GM18508 (cell line): ENCODE results near the gene CNGA1.

Experiments used
- ATAC-seq: cut with Tn5 transposase; IDR thresholded peaks from one replicate; pipeline ENCODE4 v1.9.1; 2021; ENCODE audit warnings: moderate number of reproducible peaks; ENCODE audit not compliant: insufficient read depth, unreplicated experiment

Gene CNGA1

DNA sequence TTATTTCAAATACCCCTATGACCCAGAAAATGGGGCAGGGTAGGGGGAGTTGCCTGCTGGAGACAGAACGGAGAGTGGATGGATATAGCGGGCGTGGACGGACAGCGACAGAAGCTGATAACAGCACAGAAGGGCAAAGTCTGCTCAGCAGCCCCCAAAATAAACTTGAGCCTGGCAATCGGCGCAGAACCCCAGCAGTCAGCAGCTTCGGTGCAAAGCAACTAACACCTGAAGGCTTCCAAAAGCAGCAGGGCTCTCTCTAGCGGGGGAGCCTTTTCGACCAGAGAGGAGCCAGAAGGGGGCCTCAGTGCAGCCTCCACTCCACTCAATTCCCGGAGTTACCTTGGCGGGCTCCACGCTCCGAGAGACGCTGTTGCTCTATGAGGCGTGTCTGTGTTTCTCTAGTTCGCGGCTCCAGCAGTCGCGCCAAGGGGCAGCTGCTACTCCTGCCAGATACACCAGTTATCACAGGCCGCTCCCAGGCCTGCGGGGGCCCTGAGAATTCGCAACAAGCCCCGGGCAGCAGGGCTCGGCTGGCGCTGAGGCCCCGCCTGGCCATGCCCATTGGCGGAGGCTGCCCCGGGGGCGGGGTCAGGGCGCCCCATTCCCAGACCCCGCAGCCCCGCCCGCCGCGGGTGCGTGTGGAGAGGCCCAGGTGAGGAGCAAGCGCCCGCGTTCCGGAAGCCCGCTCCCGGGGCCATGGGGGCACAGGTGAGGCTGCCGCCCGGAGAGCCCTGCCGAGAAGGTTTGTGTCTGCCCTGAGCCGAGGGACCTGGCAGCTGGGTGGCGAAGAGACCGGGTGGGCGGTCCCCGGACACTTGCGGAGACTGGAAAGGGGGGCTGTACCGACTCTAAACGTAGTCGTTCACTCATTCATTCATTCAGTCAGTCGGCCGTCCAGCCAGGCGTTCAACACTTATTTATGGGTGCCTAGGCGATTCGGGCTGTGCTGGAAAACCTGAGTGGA, at the start of gene CNGA1, which contains the start of gene NIPAL1:
CNGA1 (minus strand) TSS at position 541 of the 967 bp plus-strand sequence. CDS start 63,992 bp downstream, outside the sequence.
NIPAL1 (plus strand) TSS at position 632 of the 967 bp plus-strand sequence; CDS start at position 700, 68 bp downstream.
- peak; percentile 68 for ATAC-seq

DNA sequence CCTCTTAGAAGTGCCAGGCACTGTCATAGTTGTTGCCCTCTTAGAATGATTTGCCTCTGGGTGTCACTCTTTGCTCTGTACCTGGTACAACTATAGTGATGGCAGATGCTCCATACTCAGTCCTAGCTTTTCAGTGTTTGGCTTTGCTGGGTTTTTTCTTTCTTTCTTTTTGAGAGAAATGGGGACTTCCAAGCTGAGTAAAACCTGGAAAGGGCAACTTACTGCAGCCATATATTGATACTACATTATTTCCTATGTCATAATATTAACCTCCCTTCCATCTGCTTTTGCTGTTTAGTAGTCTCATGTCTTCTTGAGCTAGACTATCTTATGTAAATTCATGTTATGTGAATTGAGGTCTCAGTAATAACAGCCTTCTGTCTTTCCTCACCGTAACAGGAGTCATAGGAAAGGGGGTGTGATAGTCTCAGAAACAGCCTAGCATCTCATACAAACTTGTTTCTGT, 49.1 kb upstream of the CNGA1 start:
- ATAC-seq, result peak; percentile 71

GRCh38 chr4:48064349-48064748, 47.9 kb upstream of the CNGA1 start:
- ATAC-seq, result no peak

DNA sequence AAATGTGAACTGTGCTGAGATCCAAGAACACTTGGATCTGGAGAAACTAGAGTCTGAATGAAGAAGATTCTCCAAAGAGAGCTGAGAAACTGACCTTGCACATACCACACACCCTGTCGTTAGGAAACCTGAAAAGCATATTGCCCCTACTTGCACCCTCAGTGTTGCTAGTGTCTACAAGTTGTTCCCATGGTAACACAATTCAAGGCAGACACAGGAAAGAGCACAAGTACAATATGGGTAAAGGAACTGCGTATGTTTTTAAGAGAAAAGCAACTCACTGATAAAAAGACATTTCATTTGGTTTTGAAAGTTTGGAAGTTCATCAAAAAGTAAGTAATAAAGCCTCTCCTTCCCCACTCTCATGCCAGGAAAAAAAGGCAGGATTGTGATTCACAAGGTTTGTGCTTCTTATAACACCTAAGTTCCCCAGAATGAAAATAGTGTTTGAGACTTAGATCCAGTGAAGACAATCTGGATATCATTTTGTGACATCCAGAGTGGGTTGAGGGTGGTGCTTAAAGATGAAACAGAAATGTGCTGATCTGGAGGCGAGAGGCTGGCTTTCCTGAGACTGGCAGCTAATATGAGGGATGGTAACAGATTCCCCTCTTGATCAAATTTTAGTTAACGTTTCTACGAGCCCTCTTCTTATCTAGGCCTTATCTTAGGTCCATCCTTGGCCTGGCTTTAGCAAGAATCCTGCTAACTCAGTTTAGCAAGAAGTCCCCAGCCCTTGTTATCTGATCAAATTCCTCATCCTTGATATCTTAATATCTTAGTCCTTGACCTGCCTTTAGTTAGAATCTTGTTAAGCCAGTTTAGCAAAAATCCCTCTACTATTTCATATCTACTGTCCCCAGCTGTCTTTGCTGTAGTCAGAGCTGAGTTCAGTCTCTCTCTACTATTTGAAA, 42.4 kb upstream of the CNGA1 start:
- ATAC-seq, result no peak

GRCh38 chr4:48051078-48051477, 34.6 kb upstream of the CNGA1 start:
- ATAC-seq, result no peak

DNA sequence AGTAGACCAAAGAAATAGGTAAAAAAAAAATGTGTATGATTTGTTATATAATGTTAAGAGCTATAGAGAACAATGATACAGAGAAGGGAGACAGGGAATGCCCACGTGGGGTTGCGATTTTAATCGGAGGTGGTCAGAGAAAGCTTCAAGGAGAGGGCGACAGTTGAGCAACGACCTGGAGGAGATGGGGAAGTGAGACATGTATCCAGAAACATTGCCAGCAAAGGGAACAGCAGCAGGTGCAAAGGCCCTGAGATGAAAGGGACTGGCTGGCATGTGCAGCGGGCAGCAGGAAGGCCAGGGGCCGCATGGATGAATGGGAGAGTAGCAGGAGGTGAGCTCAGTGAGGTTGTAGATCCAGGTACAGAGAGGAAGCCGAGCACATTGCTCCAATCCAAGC, 33.0 kb upstream of the CNGA1 start:
- no peak for ATAC-seq

GRCh38 chr4:48047896-48048295, 31.4 kb upstream of the CNGA1 start:
- no peak for ATAC-seq

DNA sequence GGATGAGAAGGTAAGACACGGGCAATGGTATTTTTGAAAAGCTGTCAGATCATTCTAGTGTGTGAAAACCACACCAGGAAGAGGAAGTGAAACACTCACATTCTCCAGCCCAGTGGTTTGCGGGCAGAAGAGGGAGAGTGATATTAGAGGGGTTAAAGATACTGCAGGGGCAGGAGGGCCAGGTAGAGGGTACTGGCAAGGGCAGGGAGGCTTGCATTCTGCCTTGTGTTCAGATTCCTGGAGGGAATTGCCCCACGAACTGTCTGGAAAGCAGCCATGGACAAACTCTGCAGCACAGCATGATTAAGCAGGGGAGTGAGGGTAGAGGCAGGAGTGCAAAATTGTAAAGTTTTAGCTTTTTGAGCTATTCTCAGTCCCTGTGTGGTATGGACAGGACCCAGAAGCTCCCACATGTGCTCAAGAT, 31.0 kb upstream of the CNGA1 start:
- peak; percentile 99 for ATAC-seq

- ATAC-seq, result no peak
Measured at GRCh38 chr4:48046059-48046458, 29.6 kb upstream of the CNGA1 start.

DNA sequence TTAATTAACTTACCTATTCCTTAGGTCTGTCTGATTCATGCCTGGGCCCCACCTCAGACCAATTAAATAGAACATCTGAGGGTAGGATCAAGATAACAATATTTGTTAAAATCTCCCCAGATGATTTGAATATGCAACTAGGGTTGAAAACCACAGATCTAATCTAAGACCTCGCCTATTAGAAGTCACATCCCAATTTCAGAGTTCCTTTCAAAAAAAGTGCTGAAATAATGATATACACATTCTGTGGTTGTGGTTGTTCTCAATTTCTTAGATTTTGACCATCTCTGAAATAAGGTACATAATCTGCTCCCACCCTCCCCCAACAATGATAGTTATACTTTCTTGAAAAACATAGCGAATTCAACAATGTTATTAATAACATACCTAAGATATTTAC, 27.8 kb upstream of the CNGA1 start:
- no peak for ATAC-seq

GRCh38 chr4:48043504-48043903, 27.0 kb upstream of the CNGA1 start:
- ATAC-seq, result no peak

DNA sequence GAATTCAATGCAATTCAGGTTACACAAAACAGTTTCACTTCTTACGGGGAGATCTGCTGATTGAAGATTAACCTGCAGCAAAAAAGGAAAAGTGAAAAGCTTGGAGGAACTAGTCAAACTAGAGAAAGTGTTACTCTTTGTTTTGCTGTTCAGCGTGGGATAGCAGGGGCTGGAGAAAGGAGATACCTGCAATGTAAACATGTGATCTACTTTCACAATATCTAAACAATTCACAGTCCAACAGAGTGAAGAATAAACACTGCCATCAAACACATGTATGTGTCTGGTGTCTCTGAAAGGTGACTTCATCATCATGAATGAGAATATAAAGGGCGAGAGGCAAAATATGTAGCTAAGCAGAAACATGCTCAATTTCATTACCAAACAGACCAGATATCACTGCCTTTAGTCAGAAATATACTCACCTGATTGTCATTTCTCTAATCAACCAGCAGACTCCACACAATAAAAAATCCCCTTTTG, 26.5 kb upstream of the CNGA1 start:
- no peak for ATAC-seq

DNA sequence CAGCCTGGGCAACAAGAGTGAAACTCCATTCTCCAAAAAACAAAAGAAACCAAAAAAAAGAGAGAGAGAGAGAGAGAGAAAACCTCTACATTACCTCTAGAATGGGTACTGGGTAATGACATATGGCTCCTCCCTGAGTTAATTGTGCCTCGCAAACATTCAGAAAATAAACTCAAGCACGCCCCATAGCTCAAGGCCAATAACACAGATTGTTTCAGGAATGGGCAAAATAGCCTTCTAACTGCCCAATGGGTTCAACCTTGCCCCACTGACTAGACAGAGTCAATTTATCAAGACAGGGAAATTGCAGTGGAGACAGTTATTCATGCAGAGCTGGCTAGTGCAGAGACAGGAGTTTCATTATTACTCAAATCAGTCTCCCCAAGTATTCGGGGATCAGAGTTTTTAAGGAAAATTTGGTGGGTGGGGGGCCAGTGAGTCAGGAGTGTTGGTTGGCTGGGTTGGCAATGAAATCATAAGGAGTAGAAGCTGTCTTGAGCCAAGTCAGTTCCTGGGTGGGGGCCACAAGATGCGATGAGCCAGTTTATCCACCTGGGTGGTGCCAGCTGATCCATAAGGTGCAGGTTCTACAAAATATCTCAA, 25.2 kb upstream of the CNGA1 start:
- no peak for ATAC-seq

GRCh38 chr4:48039561-48039960, 23.1 kb upstream of the CNGA1 start:
- ATAC-seq, result no peak

GRCh38 chr4:48038666-48039065, 22.2 kb upstream of the CNGA1 start:
- no peak for ATAC-seq

GRCh38 chr4:48037117-48037462, 20.6 kb upstream of the CNGA1 start:
- no peak for ATAC-seq

DNA sequence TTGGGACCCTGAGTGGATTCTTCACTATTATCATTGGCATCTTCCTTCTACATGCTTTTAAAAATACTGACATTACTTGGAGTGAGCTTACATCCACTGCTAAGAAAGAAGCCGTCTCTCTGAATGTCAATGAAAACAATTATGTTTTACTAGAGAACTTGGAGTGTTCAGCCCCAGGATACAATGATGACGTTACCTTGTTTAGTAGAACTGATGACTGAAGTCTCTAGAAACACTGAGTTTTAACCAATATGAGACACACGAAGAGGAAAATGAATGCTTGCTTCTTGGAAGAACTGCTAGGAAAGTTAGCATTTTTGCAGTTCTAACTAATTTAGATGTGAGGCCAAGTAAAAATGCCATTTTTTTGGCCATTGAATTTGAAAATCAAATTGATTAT, 19.5 kb upstream of the CNGA1 start:
- ATAC-seq, result no peak

DNA sequence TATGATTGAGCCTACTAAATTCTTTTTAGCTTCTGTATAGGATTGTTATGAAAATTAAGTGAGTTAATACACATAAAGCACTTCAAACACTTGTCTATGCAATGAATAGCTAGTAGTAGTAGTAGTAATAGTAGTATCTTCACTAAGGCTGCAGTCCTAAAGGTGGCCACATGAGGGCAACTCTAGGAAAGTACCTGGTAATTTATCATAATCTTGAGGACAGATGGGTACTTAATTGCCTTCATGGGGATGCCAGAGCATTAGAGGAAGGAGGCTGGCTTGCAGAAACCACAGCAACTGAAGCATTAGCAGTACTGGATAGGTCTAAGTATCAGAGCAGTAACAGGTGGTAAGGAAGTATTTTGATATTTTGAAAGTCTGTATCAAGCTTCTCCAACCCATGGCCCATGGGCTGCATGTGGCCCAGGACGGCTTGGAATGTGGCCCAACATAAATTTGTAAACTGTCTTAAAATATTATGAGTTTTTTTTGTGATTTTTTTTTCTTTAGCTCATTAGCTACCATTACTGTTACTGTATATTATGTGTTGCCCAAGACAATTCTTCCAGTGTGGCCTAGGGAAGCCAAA, 17.4 kb upstream of the CNGA1 start:
- no peak for ATAC-seq

DNA sequence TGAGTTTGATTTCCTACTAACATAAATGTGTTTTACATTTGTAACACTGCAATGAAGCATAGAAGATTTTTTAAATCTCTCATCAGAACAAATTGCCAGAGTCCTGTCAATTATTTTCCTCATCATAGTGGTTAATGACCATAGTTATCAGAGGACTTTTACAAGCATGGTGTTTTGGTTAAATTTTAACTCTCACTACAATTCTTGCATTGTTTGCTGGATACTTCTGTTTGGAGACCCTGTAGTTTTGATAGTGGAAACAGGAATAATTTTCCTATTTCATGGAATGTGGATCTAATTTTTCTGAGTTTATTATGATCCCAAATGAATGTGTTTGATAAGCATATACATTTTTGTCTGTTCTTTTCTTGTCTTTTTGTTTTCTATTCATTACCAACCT, 16.9 kb upstream of the CNGA1 start:
- no peak for ATAC-seq

- no peak for ATAC-seq
Measured at GRCh38 chr4:48032721-48033120, 16.2 kb upstream of the CNGA1 start.
